ENCODE data around the gene CMC1. TPM values are rescaled to one million over a fixed set of nuclear protein-coding genes. Genes with fewer than 3 reads are reported as not detected.

CMC1 gene
- polyA plus RNA-seq, 1 donor = 31.7 TPM

DNA sequence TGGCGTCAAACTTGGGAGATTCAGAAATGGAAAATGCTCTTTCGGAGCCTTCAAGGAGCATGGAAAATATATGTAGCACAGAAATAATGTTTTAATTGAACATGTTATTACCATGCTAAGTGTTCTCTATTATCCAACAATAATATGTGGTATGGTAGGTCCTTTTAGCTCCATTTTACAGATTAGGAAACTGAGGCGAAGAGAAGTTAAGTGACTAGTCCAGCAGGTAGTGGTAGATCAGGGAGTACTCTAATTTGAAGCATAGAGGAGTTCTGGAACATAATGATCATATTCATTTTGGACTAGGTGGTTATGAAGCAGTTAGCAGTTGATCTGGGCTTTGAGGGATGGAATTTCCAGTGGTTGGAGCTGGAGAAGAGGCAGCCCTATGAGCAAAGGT, 1.1 kb downstream of the CMC1 start:
- 95% methylated on average over 2 of the region's 3 CpGs for WGBS (ENCODE audit: insufficient coverage, low lambda C conversion rate)
- peaks cover 10% of the 10 kb centered on the region for H3K4me1 ChIP-seq (ENCODE audit: control insufficient read depth, insufficient read depth, low read length)
- DNase-seq = no peak
- no peaks in the 10 kb centered on the region for H3K9me3 ChIP-seq (ENCODE audit: control insufficient read depth, low read depth, low read length)
- peak overlapping the region; percentile 83 for H3K4me3 ChIP-seq (ENCODE audit: low read length)
- H3K27me3 ChIP-seq (ENCODE audit: control insufficient read depth, insufficient read depth, low read length) = no peaks in the 10 kb centered on the region
- no peak overlapping the region for H3K27ac ChIP-seq (ENCODE audit: low read length)
- no peaks in the 10 kb centered on the region for H3K36me3 ChIP-seq (ENCODE audit: control insufficient read depth, insufficient read depth, low read length)

DNA sequence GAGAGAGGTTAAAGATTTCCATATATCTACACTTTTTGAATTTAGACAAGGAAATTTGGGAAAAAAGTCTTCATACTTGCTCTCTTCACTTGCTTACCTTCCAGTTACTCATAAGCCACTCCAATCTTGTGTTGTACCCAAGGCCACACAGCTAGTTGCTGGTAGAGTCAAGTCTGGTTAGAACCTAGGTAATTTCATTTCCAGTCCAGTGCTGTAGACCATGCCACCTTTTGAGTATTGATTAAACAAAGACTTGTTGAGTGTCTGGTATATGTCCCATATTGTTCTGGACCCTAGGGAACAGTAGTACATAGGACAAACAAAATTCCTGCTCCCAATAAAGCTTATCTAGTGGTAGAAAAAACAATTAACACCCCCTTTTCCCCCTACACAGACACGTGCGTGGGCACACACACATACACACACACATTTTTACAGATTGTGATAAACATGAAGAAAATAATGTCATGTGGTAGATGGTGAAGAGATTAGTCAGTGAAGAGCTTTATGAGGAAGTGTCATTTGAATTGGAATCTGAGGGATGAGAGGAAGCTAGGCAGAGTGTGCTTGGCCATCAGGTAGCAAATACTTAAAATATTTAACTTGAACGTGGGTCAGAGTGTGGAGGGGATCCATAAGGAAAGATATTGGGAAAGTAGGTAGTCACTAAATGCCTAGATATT, 2.1 kb downstream of the CMC1 start:
- no peak for DNase-seq
- no peaks in the 10 kb centered on the region for H3K36me3 ChIP-seq (ENCODE audit: control insufficient read depth, insufficient read depth, low read length)
- H3K4me1 ChIP-seq (ENCODE audit: control insufficient read depth, insufficient read depth, low read length) = peaks cover 10% of the 10 kb centered on the region
- H3K27me3 ChIP-seq (ENCODE audit: control insufficient read depth, insufficient read depth, low read length) = no peaks in the 10 kb centered on the region
- no CpG with 5 or more reads among the region's 3 CpGs for WGBS (ENCODE audit: insufficient coverage, low lambda C conversion rate)
- no peaks in the 10 kb centered on the region for H3K9me3 ChIP-seq (ENCODE audit: control insufficient read depth, low read depth, low read length)
- no peak overlapping the region for H3K27ac ChIP-seq (ENCODE audit: low read length)
- no peak overlapping the region for H3K4me3 ChIP-seq (ENCODE audit: low read length)

DNA sequence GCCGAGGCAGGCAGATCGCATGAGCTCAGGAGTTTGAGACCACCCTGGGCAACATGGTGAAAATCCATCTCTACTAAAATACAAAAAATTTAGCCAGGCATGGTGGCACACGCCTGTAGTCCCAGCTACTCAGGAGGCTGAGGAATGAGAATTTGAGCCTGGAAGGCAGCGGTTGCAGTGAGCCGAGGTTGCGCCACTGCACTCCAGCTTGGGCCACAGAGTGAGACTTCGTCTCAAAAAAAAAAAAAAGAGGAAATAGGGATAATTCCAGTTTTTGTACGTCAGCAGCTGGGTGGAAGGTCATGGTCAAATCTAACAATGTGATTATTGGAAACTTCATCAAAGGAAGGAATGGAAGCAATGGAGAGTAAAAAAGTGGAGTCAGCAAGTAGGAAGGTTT, 3.1 kb downstream of the CMC1 start:
- no peak for DNase-seq
- Histone ChIP-seq H3K4me1 (ENCODE audit: control insufficient read depth, insufficient read depth, low read length) (peaks cover 10% of the 10 kb centered on the region), H3K27ac (ENCODE audit: low read length) (no peak overlapping the region), H3K9me3 (ENCODE audit: control insufficient read depth, low read depth, low read length) (no peaks in the 10 kb centered on the region), H3K27me3 (ENCODE audit: control insufficient read depth, insufficient read depth, low read length) (no peaks in the 10 kb centered on the region), H3K4me3 (ENCODE audit: low read length) (no peak overlapping the region), H3K36me3 (ENCODE audit: control insufficient read depth, insufficient read depth, low read length) (no peaks in the 10 kb centered on the region)
- 0% methylated on average over 1 of the region's 8 CpGs for WGBS (ENCODE audit: insufficient coverage, low lambda C conversion rate)

DNA sequence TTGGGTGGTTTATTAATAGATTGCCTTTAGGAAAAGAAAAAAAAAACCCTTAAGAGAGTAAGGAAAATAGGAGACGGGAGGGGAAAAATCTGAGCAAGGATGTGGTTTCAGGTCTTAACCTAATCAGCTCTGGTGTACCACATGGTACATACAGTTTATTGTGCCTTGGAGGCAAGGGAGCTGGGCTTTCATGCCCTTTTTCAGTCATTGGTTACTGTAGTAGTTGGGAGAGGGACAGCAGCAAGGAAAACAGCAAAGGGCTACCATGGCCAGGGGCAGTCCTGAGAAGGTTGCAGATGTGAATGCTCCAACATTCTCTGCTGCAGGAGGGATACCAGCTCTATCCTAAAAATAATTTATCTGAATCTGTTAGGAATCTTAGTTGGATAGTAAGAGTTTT, 5.9 kb downstream of the CMC1 start:
- H3K4me1 ChIP-seq (ENCODE audit: control insufficient read depth, insufficient read depth, low read length) = peaks cover 4% of the 10 kb centered on the region
- H3K27me3 ChIP-seq (ENCODE audit: control insufficient read depth, insufficient read depth, low read length) = no peaks in the 10 kb centered on the region
- H3K9me3 ChIP-seq (ENCODE audit: control insufficient read depth, low read depth, low read length) = no peaks in the 10 kb centered on the region
- no peak for DNase-seq
- H3K36me3 ChIP-seq (ENCODE audit: control insufficient read depth, insufficient read depth, low read length) = no peaks in the 10 kb centered on the region
- WGBS (ENCODE audit: insufficient coverage, low lambda C conversion rate) = no CpG with 5 or more reads among the region's 1 CpG
- H3K27ac ChIP-seq (ENCODE audit: low read length) = no peak overlapping the region
- no peak overlapping the region for H3K4me3 ChIP-seq (ENCODE audit: low read length)

DNA sequence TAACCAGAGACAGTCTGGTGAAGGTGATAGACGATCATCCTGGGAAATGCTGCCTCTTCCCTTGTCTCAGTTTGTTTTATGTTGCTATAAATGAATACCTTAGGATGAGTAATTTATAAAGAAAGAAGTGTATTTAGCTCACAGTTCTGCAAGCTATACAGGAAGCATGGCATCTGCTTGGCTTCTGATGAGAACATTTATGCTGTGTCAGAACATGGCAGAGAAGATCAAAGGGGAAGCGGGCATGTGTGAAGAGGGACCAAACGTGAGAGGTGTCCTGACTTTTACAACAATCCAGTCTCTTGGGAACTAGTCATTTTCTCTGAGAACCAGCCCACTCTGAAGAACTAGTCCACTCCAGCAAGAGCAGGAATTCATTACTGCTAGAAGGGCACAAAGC, 9.6 kb downstream of the CMC1 start:
- Histone ChIP-seq H3K9me3 (ENCODE audit: control insufficient read depth, low read depth, low read length) (no peaks in the 10 kb centered on the region), H3K27ac (ENCODE audit: low read length) (no peak overlapping the region), H3K36me3 (ENCODE audit: control insufficient read depth, insufficient read depth, low read length) (no peaks in the 10 kb centered on the region), H3K27me3 (ENCODE audit: control insufficient read depth, insufficient read depth, low read length) (no peaks in the 10 kb centered on the region), H3K4me1 (ENCODE audit: control insufficient read depth, insufficient read depth, low read length) (no peaks in the 10 kb centered on the region), H3K4me3 (ENCODE audit: low read length) (no peak overlapping the region)
- DNase-seq = no peak
- WGBS (ENCODE audit: insufficient coverage, low lambda C conversion rate) = no CpG with 5 or more reads among the region's 3 CpGs

DNA sequence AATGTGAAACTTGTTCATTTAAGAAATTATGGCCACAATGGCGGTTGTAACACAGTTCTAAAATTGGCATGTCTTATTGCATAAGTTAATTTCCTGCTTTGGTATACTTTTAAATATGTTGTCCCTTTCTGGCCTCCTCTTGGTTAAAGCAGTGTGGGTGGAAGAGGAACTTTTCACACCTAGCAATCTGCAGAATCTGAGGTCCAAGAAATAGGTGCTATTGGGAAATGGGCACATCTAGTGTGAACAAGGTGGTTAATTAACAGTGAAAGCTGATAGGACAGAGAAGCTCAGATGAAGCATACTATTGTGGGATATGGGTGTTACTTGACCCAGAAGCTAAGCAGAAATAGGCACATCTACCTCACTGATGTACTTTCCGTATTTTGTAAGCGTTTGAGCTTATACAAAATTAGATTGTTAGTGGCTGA, 10.6 kb downstream of the CMC1 start:
- WGBS (ENCODE audit: insufficient coverage, low lambda C conversion rate) = 89% methylated on average over 3 of the region's 3 CpGs
- no peaks in the 10 kb centered on the region for H3K27me3 ChIP-seq (ENCODE audit: control insufficient read depth, insufficient read depth, low read length)
- H3K36me3 ChIP-seq (ENCODE audit: control insufficient read depth, insufficient read depth, low read length) = no peaks in the 10 kb centered on the region
- DNase-seq = no peak
- H3K27ac ChIP-seq (ENCODE audit: low read length) = no peak overlapping the region
- no peak overlapping the region for H3K4me3 ChIP-seq (ENCODE audit: low read length)
- H3K4me1 ChIP-seq (ENCODE audit: control insufficient read depth, insufficient read depth, low read length) = no peaks in the 10 kb centered on the region
- no peaks in the 10 kb centered on the region for H3K9me3 ChIP-seq (ENCODE audit: control insufficient read depth, low read depth, low read length)

DNA sequence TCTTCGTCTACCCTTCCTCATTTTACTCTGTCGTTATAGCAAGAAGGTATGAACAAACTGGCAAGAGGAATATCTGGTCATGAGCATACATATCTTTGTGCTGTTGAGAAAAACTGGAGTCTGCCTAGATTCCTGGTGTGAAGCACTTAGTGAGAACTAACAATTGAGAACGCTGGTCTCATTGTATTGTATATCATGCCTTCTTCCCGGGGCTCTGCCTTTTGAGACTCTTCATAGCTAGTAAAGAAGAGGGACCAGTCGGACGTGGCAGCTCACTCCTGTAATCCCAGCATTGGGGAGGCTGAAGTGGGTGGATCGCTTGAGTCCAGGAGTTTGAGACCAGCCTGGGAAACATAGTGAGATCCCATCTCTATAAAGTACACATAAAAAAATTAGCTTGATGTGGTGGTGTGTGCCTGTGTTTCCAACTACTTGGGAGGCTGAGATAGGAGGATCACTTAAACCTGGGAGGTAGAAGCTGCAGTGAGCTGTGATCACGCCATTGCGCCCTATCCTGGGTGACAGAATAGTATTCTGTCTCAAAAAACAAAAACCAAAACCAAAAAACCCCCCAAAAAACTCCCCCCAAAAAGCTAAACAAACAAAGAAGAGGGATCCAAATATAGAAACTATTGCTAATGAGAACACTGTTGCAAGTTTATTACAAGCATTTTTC, 11.8 kb downstream of the CMC1 start:
- Histone ChIP-seq H3K4me1 (ENCODE audit: control insufficient read depth, insufficient read depth, low read length) (no peaks in the 10 kb centered on the region), H3K36me3 (ENCODE audit: control insufficient read depth, insufficient read depth, low read length) (no peaks in the 10 kb centered on the region), H3K27me3 (ENCODE audit: control insufficient read depth, insufficient read depth, low read length) (no peaks in the 10 kb centered on the region), H3K9me3 (ENCODE audit: control insufficient read depth, low read depth, low read length) (no peaks in the 10 kb centered on the region), H3K27ac (ENCODE audit: low read length) (no peak overlapping the region), H3K4me3 (ENCODE audit: low read length) (no peak overlapping the region)
- WGBS (ENCODE audit: insufficient coverage, low lambda C conversion rate) = 86% methylated on average over 2 of the region's 9 CpGs
- no peak for DNase-seq

DNA sequence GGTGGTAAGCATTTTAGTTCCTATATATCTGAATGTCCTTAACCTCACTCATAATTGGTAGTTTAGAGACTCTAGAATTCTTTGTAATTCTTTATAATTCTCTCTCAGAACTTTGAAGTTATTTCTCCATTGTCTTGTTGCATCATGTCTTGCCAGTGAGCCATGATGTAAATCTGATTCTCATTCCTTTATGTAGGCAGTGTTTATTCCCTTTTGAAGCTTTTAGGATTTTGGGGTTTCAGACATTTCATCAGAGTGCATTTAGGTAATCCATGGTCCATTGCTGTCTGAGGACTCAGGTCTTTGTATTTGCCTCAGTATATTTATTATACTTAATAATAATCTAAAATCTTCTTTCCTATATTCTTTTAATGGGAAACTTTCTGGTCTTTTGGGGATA, 20.6 kb downstream of the CMC1 start:
- peaks cover 6% of the 10 kb centered on the region for H3K36me3 ChIP-seq (ENCODE audit: control insufficient read depth, insufficient read depth, low read length)
- no peak overlapping the region for H3K27ac ChIP-seq (ENCODE audit: low read length)
- no peaks in the 10 kb centered on the region for H3K4me1 ChIP-seq (ENCODE audit: control insufficient read depth, insufficient read depth, low read length)
- no peaks in the 10 kb centered on the region for H3K27me3 ChIP-seq (ENCODE audit: control insufficient read depth, insufficient read depth, low read length)
- no peak overlapping the region for H3K4me3 ChIP-seq (ENCODE audit: low read length)
- no peaks in the 10 kb centered on the region for H3K9me3 ChIP-seq (ENCODE audit: control insufficient read depth, low read depth, low read length)
- DNase-seq = no peak

DNA sequence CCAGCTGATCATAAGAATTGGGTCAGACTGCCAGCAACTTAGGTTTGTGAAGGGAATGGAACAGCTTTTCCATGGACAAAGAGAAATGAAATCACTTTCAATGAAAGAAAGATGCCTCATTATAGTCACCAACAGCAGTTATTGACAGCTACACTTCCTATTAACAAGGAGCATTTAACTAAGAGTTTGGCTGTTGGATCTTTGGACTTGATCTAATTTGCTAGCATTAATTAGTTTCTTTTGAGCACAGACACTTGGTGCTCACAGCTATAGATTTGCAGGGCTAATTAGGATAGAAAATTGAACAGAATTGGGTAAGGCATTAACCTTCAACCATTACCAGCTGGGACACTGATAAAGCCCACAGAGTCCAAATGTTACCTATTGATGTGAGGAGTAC, 24.2 kb downstream of the CMC1 start:
- no peak for DNase-seq
- Histone ChIP-seq H3K27me3 (ENCODE audit: control insufficient read depth, insufficient read depth, low read length) (no peaks in the 10 kb centered on the region), H3K4me1 (ENCODE audit: control insufficient read depth, insufficient read depth, low read length) (no peaks in the 10 kb centered on the region), H3K36me3 (ENCODE audit: control insufficient read depth, insufficient read depth, low read length) (peaks cover 12% of the 10 kb centered on the region), H3K27ac (ENCODE audit: low read length) (no peak overlapping the region), H3K4me3 (ENCODE audit: low read length) (no peak overlapping the region), H3K9me3 (ENCODE audit: control insufficient read depth, low read depth, low read length) (no peaks in the 10 kb centered on the region)

DNA sequence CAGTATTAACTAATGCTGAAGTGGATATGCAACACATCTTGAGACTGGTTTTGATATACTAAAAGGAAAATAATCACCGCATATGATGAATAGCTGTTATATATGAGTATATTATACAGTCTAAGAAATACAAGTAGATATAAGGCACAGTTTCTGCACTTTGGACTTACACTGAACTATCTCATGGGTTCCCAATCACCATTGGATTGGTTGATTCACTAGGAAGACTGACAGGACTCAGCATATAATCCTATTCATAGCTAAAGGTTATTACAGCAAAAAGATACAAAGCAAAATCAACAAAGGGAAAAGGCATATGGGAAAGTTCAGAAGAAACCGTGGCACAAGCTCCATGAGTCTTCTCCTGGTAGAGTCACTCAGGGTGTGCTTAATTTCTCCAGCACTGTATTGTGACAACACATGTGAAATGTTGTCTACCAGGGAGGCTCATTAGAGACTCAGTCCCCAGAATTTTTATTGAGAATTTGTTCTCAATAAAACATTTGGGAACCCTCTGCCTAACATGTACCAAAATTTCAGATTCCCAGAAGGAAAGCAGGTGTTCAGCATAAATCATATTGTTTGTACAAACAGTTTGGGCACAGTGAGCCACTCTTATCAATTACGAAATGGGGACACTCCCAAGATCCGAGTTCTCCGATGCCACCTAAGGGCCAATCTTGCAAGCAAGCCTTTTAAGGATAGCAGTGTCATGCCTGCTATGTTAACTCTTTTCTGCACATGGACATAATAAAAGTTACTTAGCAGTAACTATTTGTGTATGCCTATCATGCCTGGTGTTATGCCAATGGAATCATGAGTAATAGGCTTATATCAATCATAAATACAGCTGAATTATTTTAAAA, 26.8 kb downstream of the CMC1 start:
- Histone ChIP-seq H3K27me3 (ENCODE audit: control insufficient read depth, insufficient read depth, low read length) (no peaks in the 10 kb centered on the region), H3K27ac (ENCODE audit: low read length) (no peak overlapping the region), H3K4me1 (ENCODE audit: control insufficient read depth, insufficient read depth, low read length) (no peaks in the 10 kb centered on the region), H3K4me3 (ENCODE audit: low read length) (no peak overlapping the region), H3K36me3 (ENCODE audit: control insufficient read depth, insufficient read depth, low read length) (peaks cover 22% of the 10 kb centered on the region), H3K9me3 (ENCODE audit: control insufficient read depth, low read depth, low read length) (peaks cover 9% of the 10 kb centered on the region)
- peak in 1 of 2 donors; percentile 32 for DNase-seq
- WGBS (ENCODE audit: insufficient coverage, low lambda C conversion rate) = no CpG with 5 or more reads among the region's 5 CpGs

Data from large intestine (tissue), 3 donors.